A673 (cell line): ENCODE data around the gene CDH10. TPM values are rescaled to one million over a fixed set of nuclear protein-coding genes. Genes with fewer than 3 reads are reported as not detected.
A peak's percentile ranks its signal among the peaks of the same experiment; 100 is the strongest.

ENCODE experiments used
- Bru-seq: library from RNA; stranded (reverse); fragments of 400-500 nt; gene quantifications from one replicate; lab custom pipeline; 2021; lab: Mats Ljungman, UMichigan
- BruChase-seq, 2 experiments: library from RNA; stranded (reverse); fragments of 400-500 nt; gene quantifications; one replicate each; lab custom pipeline; 2021; lab: Mats Ljungman, UMichigan
- BruUV-seq: library from RNA; stranded (reverse); fragments of 400-500 nt; replicated peaks from 2 replicates; lab custom pipeline; 2021; lab: Mats Ljungman, UMichigan
- CTCF ChIA-PET: fragments of 300-600 bp; sonication (Branson Sonifier 250); formaldehyde crosslinking; loops from one replicate; lab custom pipeline; 2022; ENCODE audit warnings: antibody characterized with exemption; lab: Charles Lee
- POLR2A ChIA-PET: fragments of 300-600 bp; sonication (Branson Sonifier 250); formaldehyde crosslinking; loops from one replicate; lab custom pipeline; 2022; ENCODE audit warnings: antibody characterized with exemption; ENCODE audit not compliant: low non-redundant PET; lab: Charles Lee
- DNase-seq: peaks from one replicate; pipeline ENCODE4 v3.0.0-alpha.2; 2015; ENCODE audit warnings: low spot score
- H3K27ac ChIP-seq: fragments of 200-600 bp; sonication (generic); 2 replicates; pipeline ENCODE4 v1.5.1; 2016; ENCODE audit warnings: mixed run types, low read depth, mild to moderate bottlenecking, mixed read lengths, antibody characterized with exemption, low read length; ENCODE audit not compliant: poor library complexity, severe bottlenecking
- H3K27me3 ChIP-seq: fragments of 200-600 bp; sonication (generic); replicated peaks from 2 replicates; pipeline ENCODE4 v1.6.1; 2017; ENCODE audit warnings: mixed run types, low read depth, mild to moderate bottlenecking, mixed read lengths, antibody characterized with exemption, low read length; ENCODE audit not compliant: insufficient read depth, poor library complexity
- H3K36me3 ChIP-seq: fragments of 200-600 bp; sonication (generic); 2 replicates; pipeline ENCODE4 v1.6.1; 2016; ENCODE audit warnings: mixed run types, mild to moderate bottlenecking, mixed read lengths, antibody characterized with exemption, low read length; ENCODE audit not compliant: insufficient read depth, poor library complexity, severe bottlenecking
- H3K4me1 ChIP-seq: fragments of 200-600 bp; sonication (generic); 2 replicates; pipeline ENCODE4 v1.6.1; 2017; ENCODE audit warnings: mixed run types, mild to moderate bottlenecking, mixed read lengths, antibody characterized with exemption, low read length; ENCODE audit not compliant: insufficient read depth, poor library complexity, severe bottlenecking
- H3K4me3 ChIP-seq: fragments of 200-600 bp; sonication (generic); 2 replicates; pipeline ENCODE4 v1.5.1; 2016; ENCODE audit warnings: low read depth, mixed run types, mild to moderate bottlenecking, mixed read lengths, low read length; ENCODE audit not compliant: poor library complexity, severe bottlenecking
- H3K9me3 ChIP-seq: fragments of 200-600 bp; sonication (generic); 2 replicates; pipeline ENCODE4 v1.6.1; 2016; ENCODE audit warnings: mixed run types, low read depth, mild to moderate bottlenecking, mixed read lengths, antibody characterized with exemption, low read length; ENCODE audit not compliant: poor library complexity, severe bottlenecking
- EZH2 ChIP-seq: fragments of 200-600 bp; sonication (generic); IDR thresholded peaks from 2 replicates; pipeline ENCODE4 v1.6.1; 2017; ENCODE audit warnings: borderline replicate concordance, low read depth, mild to moderate bottlenecking, mixed read lengths, antibody characterized with exemption, low read length; ENCODE audit not compliant: poor library complexity, severe bottlenecking
- intact Hi-C: fragments of 100-400 bp; cut with micrococcal nuclease; formaldehyde crosslinking; loops from one replicate; pipeline ENCODE4 v1.10.0; 2022; ENCODE audit not compliant: unreplicated experiment
- long read RNA-seq: library from polyadenylated mRNA; stranded (forward); transcript quantifications from one replicate; pipeline ENCODE4 v2.0.0, GENCODE V29; 2022
- total RNA-seq: library from RNA; stranded (reverse); gene quantifications from 2 replicates; pipeline ENCODE4 v1.2.3, GENCODE V29; 2021
- TF ChIP-seq, protein P1 (sequence below): fragments of 300-800, 200-600 bp; sonication (generic); conservative IDR thresholded peaks from 2 replicates; pipeline ENCODE4 v1.5.1; 2017; ENCODE audit warnings: low read depth, mild to moderate bottlenecking, antibody characterized with exemption, low read length, moderate library complexity, mixed read lengths

Gene CDH10
- total RNA-seq, result 1.2 and 1.4 TPM in 2 replicates
- percentile 42 among the genes with signal in this experiment for Bru-seq, nascent RNA
- percentile 35 among the genes with signal in this experiment for BruChase-seq, experiment 1, labeled RNA remaining after a 2-hour chase
- BruChase-seq, experiment 2, labeled RNA remaining after a 6-hour chase, result percentile 29 among the genes with signal in this experiment
- long read RNA-seq, partial matches to known transcripts, result 1 of 2 reads
- long read RNA-seq, other reads (novel, unspliced or antisense), result 0 of 2 reads

DNA sequence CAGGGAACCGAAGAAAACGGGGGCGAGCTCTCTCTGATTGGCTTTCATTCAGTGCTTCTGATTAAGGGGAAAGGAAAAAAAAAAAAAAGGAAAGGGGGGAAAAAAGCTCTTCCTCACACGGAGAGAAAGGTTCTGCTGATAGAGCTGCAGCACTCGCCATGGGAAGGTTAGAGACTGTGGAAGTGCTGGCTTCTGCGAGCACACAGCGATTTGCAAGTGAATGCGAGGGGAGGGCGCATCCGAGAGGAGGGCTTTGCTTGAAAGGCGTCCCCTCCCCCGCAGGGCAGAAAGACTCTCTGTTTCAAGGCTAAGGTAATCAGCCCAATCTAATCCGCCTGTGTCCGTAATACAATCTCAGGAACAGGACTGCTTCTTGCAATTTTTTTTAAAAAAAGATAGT, at the start of gene CDH10:
Gene CDH10, minus strand, starts transcription at position 218 of the 400 bp plus-strand sequence. CDS start 51,488 bp downstream, outside the sequence.
- peaks cover 14% of the 10 kb centered on the region for H3K4me1 ChIP-seq
- peak; percentile 85 for DNase-seq
- intact Hi-C loops, result loop anchor here (5.0 to 10.0 kb wide), 3 partner anchors 107 to 830 kb away; no protein-coding TSS in a partner anchor
- no peaks in the 10 kb centered on the region for H3K36me3 ChIP-seq
- TF ChIP-seq, protein P1, sequence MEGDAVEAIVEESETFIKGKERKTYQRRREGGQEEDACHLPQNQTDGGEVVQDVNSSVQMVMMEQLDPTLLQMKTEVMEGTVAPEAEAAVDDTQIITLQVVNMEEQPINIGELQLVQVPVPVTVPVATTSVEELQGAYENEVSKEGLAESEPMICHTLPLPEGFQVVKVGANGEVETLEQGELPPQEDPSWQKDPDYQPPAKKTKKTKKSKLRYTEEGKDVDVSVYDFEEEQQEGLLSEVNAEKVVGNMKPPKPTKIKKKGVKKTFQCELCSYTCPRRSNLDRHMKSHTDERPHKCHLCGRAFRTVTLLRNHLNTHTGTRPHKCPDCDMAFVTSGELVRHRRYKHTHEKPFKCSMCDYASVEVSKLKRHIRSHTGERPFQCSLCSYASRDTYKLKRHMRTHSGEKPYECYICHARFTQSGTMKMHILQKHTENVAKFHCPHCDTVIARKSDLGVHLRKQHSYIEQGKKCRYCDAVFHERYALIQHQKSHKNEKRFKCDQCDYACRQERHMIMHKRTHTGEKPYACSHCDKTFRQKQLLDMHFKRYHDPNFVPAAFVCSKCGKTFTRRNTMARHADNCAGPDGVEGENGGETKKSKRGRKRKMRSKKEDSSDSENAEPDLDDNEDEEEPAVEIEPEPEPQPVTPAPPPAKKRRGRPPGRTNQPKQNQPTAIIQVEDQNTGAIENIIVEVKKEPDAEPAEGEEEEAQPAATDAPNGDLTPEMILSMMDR, result no peak
- no peak for TF ChIP-seq EZH2
- H3K9me3 ChIP-seq, result no peaks in the 10 kb centered on the region
- peak within 1 kb of the TSS; percentile 45 for H3K4me3 ChIP-seq
- no peaks in the 10 kb centered on the region for H3K27me3 ChIP-seq
- BruUV-seq, result no TSS peak
- POLR2A ChIA-PET, result no interaction called here
- no peak within 1 kb of the TSS for H3K27ac ChIP-seq
- CTCF ChIA-PET, result interaction anchor here (0.7 kb wide), 3 partner anchors 17 to 199 kb away, joined by 4 to 6 read pairs (median 5); no protein-coding TSS in a partner anchor

DNA sequence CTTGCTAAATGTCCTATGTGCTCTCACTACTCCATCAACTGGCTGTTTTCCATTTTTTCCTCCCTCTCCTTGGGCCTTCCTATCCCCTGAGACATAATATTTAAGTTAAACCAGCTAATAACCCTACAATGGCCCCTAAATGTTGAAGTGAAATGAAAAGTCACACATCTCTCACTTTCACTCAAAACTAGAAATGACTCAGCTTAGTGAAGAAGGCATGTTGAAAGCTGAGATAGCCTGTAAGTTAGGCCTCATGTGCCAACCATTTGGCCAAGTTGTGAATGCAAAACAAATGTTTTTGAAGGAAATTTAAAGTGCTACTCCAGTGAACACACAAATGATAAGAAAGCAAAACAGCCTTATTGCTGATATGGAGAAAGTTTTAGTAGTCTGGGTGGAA, 48.8 kb upstream of the CDH10 start:
- Histone ChIP-seq H3K4me1 (no peaks in the 10 kb centered on the region), H3K9me3 (peaks cover 7% of the 10 kb centered on the region), H3K27me3 (no peaks in the 10 kb centered on the region), H3K4me3 (no peak overlapping the region), H3K27ac (no peak overlapping the region), H3K36me3 (no peaks in the 10 kb centered on the region)
- POLR2A ChIA-PET, result no interaction called here
- no peak for DNase-seq
- CTCF ChIA-PET, result no interaction called here
- TF ChIP-seq, protein P1, result no peak
- TF ChIP-seq EZH2, result no peak
- no TSS peak for BruUV-seq
- intact Hi-C loops, result no loop called here

GRCh38 chr5:24691074-24691473, 46.3 kb upstream of the CDH10 start:
- POLR2A ChIA-PET, result no interaction called here
- BruUV-seq, result no TSS peak
- TF ChIP-seq, protein P1, result no peak
- no peak for TF ChIP-seq EZH2

More at GRCh38 chr5:24691074-24691473, 46.3 kb upstream of the CDH10 start:
- Histone ChIP-seq H3K4me3 (no peak overlapping the region), H3K36me3 (no peaks in the 10 kb centered on the region), H3K27me3 (no peaks in the 10 kb centered on the region), H3K9me3 (peaks cover 5% of the 10 kb centered on the region), H3K4me1 (no peaks in the 10 kb centered on the region), H3K27ac (no peak overlapping the region)
- DNase-seq, result no peak
- CTCF ChIA-PET, result no interaction called here
- intact Hi-C loops, result no loop called here
